Activated naive CD8-positive, alpha-beta T cell treated with anti-CD3 and anti-CD28 coated beads, Interleukin-2, amount 50 U/mL, for 24 hours (primary cell): ENCODE data around the gene SH3BGRL.
"Not testable (repeated sequence)": the region's sequence is repeated elsewhere in the genome, so short reads cannot be mapped to it uniquely, and the experiment has no call there.

Experiments used
- ATAC-seq: fragments of 150-1000 bp; cut with Tn5 transposase; one replicate; pipeline ENCODE4 v1.10.0; 2021
- DNase-seq: peaks from one replicate; pipeline ENCODE4 v3.0.0; 2021
- H3K27ac Mint-ChIP-seq: one replicate; pipeline ENCODE4 v1.8.0; 2021; ENCODE audit warnings: mild to moderate bottlenecking, mixed read lengths
- H3K27me3 Mint-ChIP-seq: one replicate; pipeline ENCODE4 v1.8.0; 2021; ENCODE audit warnings: mixed read lengths
- H3K36me3 Mint-ChIP-seq: one replicate; pipeline ENCODE4 v1.8.0; 2021; ENCODE audit warnings: low read depth, mixed read lengths
- H3K4me1 Mint-ChIP-seq: one replicate; pipeline ENCODE4 v1.8.0; 2021; ENCODE audit warnings: mixed read lengths
- H3K4me3 Mint-ChIP-seq: one replicate; pipeline ENCODE4 v1.8.0; 2021; ENCODE audit warnings: mild to moderate bottlenecking, moderate library complexity, mixed read lengths
- H3K9me3 Mint-ChIP-seq: one replicate; pipeline ENCODE4 v1.8.0; 2021; ENCODE audit warnings: mixed read lengths

SH3BGRL gene

DNA sequence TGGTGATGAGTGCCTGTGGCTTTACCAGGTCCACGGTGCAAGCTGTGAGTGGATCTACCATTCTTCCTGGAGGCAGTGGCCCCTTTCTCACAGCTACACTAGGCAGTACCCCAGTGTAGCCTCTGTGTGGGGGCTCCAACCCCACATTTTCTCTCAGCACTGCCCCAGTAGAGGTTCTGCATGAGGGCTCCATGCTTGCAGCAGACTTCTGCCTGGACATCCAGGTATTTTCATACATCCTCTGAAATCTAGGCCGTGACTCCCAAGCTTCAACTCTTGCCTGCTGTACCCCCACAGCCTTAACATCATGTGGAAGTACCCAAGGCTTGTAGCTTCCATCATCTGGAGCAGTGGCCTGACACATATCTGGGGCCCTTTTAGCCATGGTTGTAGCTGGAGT, 90.1 kb downstream of the SH3BGRL start:
- ATAC-seq (no peak), DNase-seq (no peak)
- Mint-ChIP-seq H3K27me3 (no peaks in the 10 kb centered on the region), H3K9me3 (peaks cover 27% of the 10 kb centered on the region), H3K4me1 (no peaks in the 10 kb centered on the region), H3K36me3 (peaks cover 49% of the 10 kb centered on the region), H3K27ac (no peak overlapping the region), H3K4me3 (no peak overlapping the region)

DNA sequence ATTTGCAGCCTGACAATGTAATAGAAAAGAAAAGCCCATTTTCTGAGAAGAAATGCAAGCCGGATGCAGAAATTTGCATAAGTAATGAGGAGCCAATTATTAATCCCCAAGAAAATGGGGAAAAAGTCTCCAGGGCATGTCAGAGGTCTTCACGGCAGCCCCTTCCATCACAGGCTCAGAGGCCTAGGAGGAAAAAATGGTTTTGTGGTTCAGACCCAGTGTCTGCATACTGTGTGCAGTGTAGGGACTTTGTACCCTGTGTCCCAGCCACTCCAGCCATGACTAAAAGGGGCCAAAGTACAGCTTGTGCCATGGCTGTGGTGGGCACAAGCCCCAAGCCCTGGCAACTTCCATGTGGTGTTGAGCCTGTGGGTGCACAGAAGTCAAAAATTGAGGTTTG, 92.2 kb downstream of the SH3BGRL start:
- H3K27ac Mint-ChIP-seq: no peak overlapping the region
- H3K36me3 Mint-ChIP-seq: peaks cover 42% of the 10 kb centered on the region
- DNase-seq (no peak), ATAC-seq (no peak)
- H3K9me3 Mint-ChIP-seq: peaks cover 19% of the 10 kb centered on the region
- no peaks in the 10 kb centered on the region for H3K4me1 Mint-ChIP-seq
- H3K4me3 Mint-ChIP-seq: no peak overlapping the region
- no peaks in the 10 kb centered on the region for H3K27me3 Mint-ChIP-seq

DNA sequence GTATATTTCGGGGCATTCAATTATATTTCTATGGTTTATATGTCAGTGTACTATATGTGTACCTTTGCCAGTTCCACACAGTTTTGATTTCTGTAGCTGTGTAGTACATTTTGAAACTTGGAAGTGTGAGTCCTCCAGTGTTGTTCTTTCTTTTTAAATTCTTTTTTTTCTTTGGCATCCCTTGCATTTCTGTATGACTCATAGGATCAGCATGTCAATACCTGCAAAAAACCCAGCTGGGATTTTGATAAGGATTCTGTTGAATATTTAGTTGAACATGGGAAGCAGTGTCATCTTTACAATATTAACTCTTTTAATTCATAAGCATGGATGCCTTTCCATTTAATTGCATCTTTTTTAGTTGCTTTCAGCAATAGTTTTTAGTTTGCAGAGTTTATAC, 100.0 kb downstream of the SH3BGRL start:
- Mint-ChIP-seq H3K27ac (no peak overlapping the region), H3K4me1 (no peaks in the 10 kb centered on the region), H3K36me3 (peaks cover 8% of the 10 kb centered on the region), H3K9me3 (peaks cover 8% of the 10 kb centered on the region), H3K27me3 (no peaks in the 10 kb centered on the region), H3K4me3 (no peak overlapping the region)
- ATAC-seq: no peak
- DNase-seq: no peak

DNA sequence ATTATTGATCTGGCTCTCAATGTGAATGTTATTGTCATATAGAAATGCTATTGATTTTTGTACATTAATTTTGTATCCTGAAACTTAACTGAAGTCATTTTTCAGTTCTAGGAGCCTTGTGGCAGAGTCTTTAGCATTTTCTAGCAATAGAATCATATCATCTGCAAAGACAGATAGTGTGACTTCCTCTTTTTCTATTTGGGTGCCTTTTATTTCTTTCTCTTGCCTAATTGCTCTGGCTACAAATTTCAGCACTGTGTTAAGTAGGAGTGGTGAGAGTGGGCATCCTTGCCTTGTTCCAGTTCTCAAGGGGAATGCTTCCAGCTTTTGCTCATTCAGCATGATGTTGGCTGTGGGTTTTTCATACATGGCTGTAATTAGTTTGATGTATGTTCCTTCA, 102.7 kb downstream of the SH3BGRL start:
- ATAC-seq: no peak
- Mint-ChIP-seq H3K36me3 (peaks cover 4% of the 10 kb centered on the region), H3K4me3 (no peak overlapping the region), H3K4me1 (no peaks in the 10 kb centered on the region), H3K27me3 (no peaks in the 10 kb centered on the region), H3K27ac (no peak overlapping the region), H3K9me3 (peaks cover 8% of the 10 kb centered on the region)
- no peak for DNase-seq

DNA sequence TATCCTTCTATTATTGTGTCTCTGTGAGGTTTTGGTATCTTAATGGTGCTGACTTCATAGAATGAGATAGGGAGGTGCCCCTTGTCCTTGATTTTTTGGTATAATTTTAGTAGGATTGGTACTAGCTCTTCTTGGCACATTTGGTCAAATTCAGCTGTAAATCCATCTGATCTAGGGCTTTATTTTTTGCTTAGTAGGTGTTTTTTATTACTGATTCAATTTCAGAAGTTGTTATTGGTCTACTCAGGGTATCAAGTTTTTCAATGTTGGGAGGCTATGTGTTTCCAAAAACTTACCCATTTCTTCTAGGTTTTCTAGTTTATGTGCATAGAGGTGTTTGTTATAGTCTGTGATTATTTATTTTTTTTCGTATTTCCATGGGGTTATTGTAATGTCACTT, 103.3 kb downstream of the SH3BGRL start:
- H3K4me1 Mint-ChIP-seq: no peaks in the 10 kb centered on the region
- no peak for DNase-seq

DNA sequence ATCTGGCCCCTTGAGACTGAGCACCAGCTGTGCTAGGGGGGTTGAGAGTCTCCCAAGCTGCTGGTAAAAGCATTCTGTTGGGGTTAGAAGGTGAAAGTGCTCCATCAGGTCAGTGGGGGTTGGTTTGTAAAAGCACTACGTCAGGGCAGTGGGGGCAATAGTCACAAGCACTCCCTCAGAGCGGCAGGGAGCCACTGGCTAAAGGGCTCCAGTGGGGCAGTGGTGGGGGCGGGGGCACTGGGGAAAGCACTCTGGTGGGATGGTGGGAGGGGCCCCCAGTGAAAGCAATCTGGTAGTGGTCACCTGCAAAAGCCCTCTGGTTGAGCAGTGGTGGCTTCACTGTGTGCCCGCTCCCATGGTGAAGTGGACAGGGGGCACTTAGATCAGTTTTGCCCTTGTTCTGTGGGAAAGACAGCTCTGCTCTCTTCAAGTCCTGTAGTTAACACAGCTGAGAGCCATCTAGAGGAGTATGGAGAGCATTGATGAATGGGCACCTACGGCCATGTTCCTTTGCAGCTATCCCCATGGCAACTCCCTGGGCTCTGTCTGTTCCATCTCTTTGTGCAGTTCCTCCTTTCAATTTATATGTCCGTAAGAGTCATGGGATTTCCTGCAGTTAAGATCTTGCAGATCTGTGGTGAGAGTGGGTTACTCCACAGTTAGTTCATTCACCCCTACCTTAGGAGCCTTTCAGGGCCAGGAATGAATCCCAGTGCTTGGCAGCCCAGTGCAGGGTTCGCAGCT, 106.4 kb downstream of the SH3BGRL start:
- Mint-ChIP-seq H3K27me3 (no peaks in the 10 kb centered on the region), H3K4me3 (no peak overlapping the region), H3K27ac (no peak overlapping the region), H3K4me1 (peaks cover 4% of the 10 kb centered on the region), H3K36me3 (peaks cover 11% of the 10 kb centered on the region), H3K9me3 (peaks cover 12% of the 10 kb centered on the region)
- no peak for DNase-seq
- no peak for ATAC-seq

More for the DNA sequence above, 103.3 kb downstream of the SH3BGRL start:
- Mint-ChIP-seq H3K9me3 (peaks cover 8% of the 10 kb centered on the region), H3K36me3 (peaks cover 5% of the 10 kb centered on the region), H3K4me3 (no peak overlapping the region), H3K27ac (no peak overlapping the region), H3K27me3 (no peaks in the 10 kb centered on the region)
- ATAC-seq: no peak

DNA sequence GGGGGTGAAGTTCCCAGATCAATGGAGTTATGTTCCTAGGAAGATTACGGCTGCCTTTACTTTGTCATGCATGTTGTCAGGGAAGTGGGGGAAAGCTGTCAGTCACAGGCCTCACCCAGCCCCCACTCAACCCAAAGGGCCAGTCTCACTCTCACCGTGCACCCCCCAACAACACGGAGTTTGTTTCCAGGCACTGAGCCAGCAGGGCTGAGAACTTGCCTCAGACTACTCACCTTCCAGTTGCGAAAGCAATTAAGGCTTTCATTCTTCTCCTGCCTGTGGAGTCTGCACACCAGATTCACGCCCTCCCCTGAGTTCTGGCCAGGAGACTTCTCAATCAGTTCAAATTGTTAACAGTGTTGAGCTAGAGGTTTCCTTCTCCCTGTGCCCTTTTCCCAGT, 114.3 kb downstream of the SH3BGRL start:
- DNase-seq: no peak
- H3K4me1 Mint-ChIP-seq: peaks cover 7% of the 10 kb centered on the region
- H3K27ac Mint-ChIP-seq: no peak overlapping the region
- no peak overlapping the region for H3K4me3 Mint-ChIP-seq
- no peaks in the 10 kb centered on the region for H3K27me3 Mint-ChIP-seq
- no peak for ATAC-seq
- peaks cover 24% of the 10 kb centered on the region for H3K36me3 Mint-ChIP-seq
- peaks cover 10% of the 10 kb centered on the region for H3K9me3 Mint-ChIP-seq

DNA sequence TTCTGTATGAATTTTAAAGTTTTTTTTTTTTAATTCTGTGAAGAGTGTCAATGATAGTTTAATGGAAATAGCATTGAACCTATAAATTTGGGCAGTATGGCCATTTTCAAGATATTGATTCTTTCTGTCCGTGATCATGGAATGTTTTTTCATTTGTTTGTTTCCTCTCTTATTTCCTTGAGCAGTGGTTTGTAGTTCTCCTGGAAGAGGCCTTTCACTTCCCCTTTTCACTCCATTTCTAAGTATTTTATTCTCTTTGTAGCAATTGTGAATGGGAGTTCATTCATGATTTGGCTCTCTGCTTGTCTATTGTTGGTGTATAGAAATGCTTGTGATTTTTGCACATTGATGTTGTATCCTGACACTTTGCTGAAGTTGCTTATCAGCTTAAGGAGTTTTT, 129.8 kb downstream of the SH3BGRL start:
- Mint-ChIP-seq H3K9me3 (peaks cover 12% of the 10 kb centered on the region), H3K36me3 (peaks cover 18% of the 10 kb centered on the region)
- H3K27me3 Mint-ChIP-seq, H3K27ac Mint-ChIP-seq, H3K4me1 Mint-ChIP-seq, DNase-seq, H3K4me3 Mint-ChIP-seq, ATAC-seq: not testable (repeated sequence)

DNA sequence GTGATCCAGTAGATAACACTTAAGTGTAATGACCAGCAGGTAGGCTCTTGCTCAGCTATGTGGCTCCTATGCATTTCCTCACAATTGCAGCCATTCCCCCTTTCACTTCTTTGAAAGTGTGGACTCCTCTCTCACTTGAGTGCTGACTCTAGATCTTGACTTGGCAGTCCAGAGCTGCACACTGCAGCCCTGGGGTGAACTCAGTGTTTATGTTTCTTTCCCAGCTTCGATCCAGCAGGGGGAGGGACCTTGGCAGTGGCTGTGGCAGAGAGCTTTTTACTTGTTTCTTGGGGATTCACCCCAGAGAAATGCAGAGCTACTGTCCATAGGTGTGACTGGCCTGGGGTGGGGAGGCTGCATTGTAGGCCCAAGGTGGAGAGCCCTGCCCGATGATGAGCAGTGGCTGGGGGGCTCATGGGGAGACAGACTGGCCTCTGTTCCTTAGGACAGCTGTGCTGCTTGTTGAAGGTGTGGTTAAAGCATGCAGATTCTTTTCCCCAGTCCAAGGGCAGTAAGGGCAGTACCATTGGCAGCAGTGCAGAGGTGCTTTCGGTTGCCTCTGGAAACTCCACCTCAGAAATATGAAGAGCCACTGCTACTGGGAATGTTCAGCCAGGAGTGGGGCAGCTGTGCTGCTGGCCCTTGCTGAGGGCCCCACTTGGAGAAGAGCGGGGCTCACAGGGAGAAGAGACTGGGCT, 134.7 kb downstream of the SH3BGRL start:
- H3K9me3 Mint-ChIP-seq: peaks cover 17% of the 10 kb centered on the region
- H3K27ac Mint-ChIP-seq: no peak overlapping the region
- no peaks in the 10 kb centered on the region for H3K27me3 Mint-ChIP-seq
- H3K4me1 Mint-ChIP-seq: peaks cover 7% of the 10 kb centered on the region
- peaks cover 19% of the 10 kb centered on the region for H3K36me3 Mint-ChIP-seq
- ATAC-seq (no peak), DNase-seq (no peak)
- H3K4me3 Mint-ChIP-seq: no peak overlapping the region

DNA sequence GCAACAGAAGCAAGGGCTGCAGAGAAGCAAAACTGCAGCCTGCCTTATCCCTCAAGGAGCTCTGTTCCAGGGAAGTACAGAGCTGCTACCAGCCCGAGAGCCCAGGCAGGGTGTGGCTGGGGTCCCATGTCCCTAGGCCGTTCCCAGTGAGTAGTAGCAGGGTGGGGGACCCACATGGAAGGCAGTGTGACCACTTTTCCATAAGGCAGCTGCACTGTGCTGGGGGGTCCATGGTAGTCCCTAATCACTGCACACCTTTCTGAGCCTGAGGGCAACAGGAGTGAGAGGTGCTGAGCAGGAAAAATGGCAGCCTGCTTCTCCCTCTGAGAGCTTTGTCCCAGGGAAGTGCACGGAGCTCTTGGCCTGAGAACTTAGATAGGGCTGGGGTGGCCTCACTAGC, 135.9 kb downstream of the SH3BGRL start:
- H3K4me1 Mint-ChIP-seq: peaks cover 7% of the 10 kb centered on the region

DNA sequence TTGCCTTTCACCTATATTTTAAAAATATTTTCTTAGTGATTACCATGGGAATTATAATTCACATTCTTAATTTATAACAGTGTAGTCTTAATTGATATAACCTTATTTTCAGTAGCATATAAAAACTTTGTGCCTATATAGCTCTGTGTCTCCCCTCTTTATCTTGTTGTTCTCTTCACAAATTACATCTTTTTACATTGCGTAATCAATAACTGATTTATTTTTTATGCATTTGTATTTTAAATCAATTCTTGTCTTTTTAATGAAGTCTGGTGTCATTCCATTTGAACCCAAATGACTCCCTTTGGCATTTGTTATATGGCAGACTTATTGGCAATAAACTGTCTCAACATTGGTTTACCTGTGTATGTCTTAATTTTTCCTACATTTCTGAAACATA, 137.0 kb downstream of the SH3BGRL start:
- no peaks in the 10 kb centered on the region for H3K27me3 Mint-ChIP-seq
- ATAC-seq (no peak), DNase-seq (no peak)
- H3K27ac Mint-ChIP-seq: no peak overlapping the region
- H3K9me3 Mint-ChIP-seq: peaks cover 17% of the 10 kb centered on the region
- H3K4me3 Mint-ChIP-seq: no peak overlapping the region
- H3K4me1 Mint-ChIP-seq: peaks cover 7% of the 10 kb centered on the region
- peaks cover 14% of the 10 kb centered on the region for H3K36me3 Mint-ChIP-seq

More for the DNA sequence above, 135.9 kb downstream of the SH3BGRL start:
- H3K4me3 Mint-ChIP-seq: no peak overlapping the region
- peaks cover 19% of the 10 kb centered on the region for H3K36me3 Mint-ChIP-seq
- H3K9me3 Mint-ChIP-seq: peaks cover 17% of the 10 kb centered on the region
- ATAC-seq: no peak
- no peak overlapping the region for H3K27ac Mint-ChIP-seq
- no peak for DNase-seq
- H3K27me3 Mint-ChIP-seq: no peaks in the 10 kb centered on the region

DNA sequence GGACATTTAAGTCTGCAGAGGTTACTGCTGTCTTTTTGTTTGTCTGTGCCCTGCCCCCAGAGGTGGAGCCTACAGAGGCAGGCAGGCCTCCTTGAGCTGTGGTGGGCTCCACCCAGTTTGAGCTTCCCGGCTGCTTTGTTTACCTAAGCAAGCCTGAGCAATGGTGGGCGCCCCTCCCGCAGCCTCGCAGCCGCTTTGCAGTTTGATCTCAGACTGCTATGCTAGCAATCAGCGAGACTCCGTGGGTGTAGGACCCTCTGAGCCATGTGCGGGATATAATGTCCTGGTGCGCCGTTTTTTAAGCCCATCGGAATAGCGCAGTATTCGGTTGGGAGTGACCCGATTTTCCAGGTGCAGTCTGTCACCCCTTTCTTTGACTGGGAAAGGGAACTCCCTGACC, 143.4 kb downstream of the SH3BGRL start:
- H3K36me3 Mint-ChIP-seq, ATAC-seq, H3K27ac Mint-ChIP-seq, DNase-seq, H3K27me3 Mint-ChIP-seq, H3K4me3 Mint-ChIP-seq, H3K9me3 Mint-ChIP-seq, H3K4me1 Mint-ChIP-seq: not testable (repeated sequence)
